Endothelial cell of umbilical vein (primary cell): ENCODE data around the gene RBMS3.

Experiments used
- CTCF ChIP-seq, 2 donors: IDR thresholded peaks; 1 replicate in 1 of 2; 2 replicates in 1 of 2; pipeline ENCODE4 v1.5.1; 2011; ENCODE audit warnings: low read length in 2 of 2, mild to moderate bottlenecking in 2 of 2, moderate library complexity in 2 of 2, control low read depth in 1 of 2, inconsistent platforms in 1 of 2, low read depth in 1 of 2; ENCODE audit not compliant: insufficient read depth in 1 of 2; ENCODE audit errors: extremely low read depth in 1 of 2
- EZH2 ChIP-seq: IDR thresholded peaks from 2 replicates; pipeline ENCODE4 v1.6.1; 2012; ENCODE audit warnings: borderline replicate concordance, low read depth, mild to moderate bottlenecking, moderate library complexity, low read length, inconsistent platforms; ENCODE audit not compliant: severe bottlenecking
- JUN ChIP-seq: IDR thresholded peaks from 2 replicates; pipeline ENCODE4 v1.6.1; 2011; ENCODE audit warnings: borderline replicate concordance, low read depth; ENCODE audit not compliant: insufficient read length, insufficient read depth
- MYC ChIP-seq: IDR thresholded peaks from one replicate; pipeline ENCODE4 v1.6.1; 2011; ENCODE audit warnings: mild to moderate bottlenecking, low read depth, low read length
- POLR2A ChIP-seq: IDR thresholded peaks from 2 replicates; pipeline ENCODE4 v1.6.1; 2012; ENCODE audit warnings: low read depth, mild to moderate bottlenecking, control low read depth, low read length
- POLR2AphosphoS5 ChIP-seq: IDR thresholded peaks from 2 replicates; pipeline ENCODE4 v1.6.1; 2012; ENCODE audit warnings: low read depth, mild to moderate bottlenecking, control low read depth, low read length, moderate library complexity; ENCODE audit not compliant: insufficient read depth
- TF ChIP-seq, protein P1 (sequence below): IDR thresholded peaks from 2 replicates; pipeline ENCODE4 v1.6.1; 2011; ENCODE audit not compliant: insufficient read depth, insufficient read length

DNA sequence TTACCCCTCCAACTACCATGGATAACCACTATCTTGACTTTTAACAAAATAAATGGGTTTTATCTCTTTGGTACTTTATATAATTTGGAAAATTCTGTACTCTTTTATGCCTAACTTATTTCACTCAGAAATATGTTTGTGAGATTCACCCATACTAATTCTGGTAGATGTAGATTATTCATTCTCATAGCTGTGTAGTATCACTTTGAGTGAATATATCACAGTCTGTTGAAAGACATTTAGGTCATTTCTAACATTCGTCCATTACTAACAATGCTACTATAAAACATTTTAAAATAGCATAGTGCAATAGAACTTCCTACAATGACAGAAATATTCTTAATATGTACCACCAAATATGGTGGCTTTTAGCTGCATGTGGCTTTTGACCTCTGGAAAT lies 542.4 kb downstream of the RBMS3 start:
- TF ChIP-seq CTCF (IDR thresholded peaks at IDR 0.05; ENCODE audit: extremely low read depth in 1 of 2, insufficient read depth in 1 of 2, low read depth in 1 of 2, low read length in 2 of 2) (no peak), EZH2 (no peak), MYC (no peak), POLR2A (no peak), JUN (no peak), POLR2AphosphoS5 (no peak)
- TF ChIP-seq, protein P1, sequence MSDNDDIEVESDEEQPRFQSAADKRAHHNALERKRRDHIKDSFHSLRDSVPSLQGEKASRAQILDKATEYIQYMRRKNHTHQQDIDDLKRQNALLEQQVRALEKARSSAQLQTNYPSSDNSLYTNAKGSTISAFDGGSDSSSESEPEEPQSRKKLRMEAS = no peak
